GM23338 (cell line): ENCODE results near the gene KBTBD6. TPM values are rescaled to one million over a fixed set of nuclear protein-coding genes. Genes with fewer than 3 reads are reported as not detected.

Experiments used
- ATAC-seq: fragments of 200-7000 bp; cut with Tn5 transposase; 3 replicates; pipeline ENCODE4 v1.9.1; 2020
- DNase-seq: peaks from one replicate; pipeline ENCODE4 v3.0.0-alpha.2; 2015; ENCODE audit warnings: low spot score
- H2AFZ ChIP-seq: fragments of 200-600 bp; sonication (generic); 2 replicates; pipeline ENCODE4 v1.8.0; 2016; ENCODE audit warnings: antibody characterized with exemption, mild to moderate bottlenecking, moderate library complexity
- H3F3A ChIP-seq: fragments of 200-600 bp; sonication (generic); replicated peaks from 2 replicates; pipeline ENCODE4 v1.8.0; 2017; ENCODE audit warnings: antibody characterized with exemption, mixed run types, low read depth
- H3K27ac ChIP-seq: fragments of 200-600 bp; sonication (generic); 2 replicates; pipeline ENCODE4 v1.6.1; 2016; ENCODE audit warnings: low read depth
- H3K27me3 ChIP-seq: fragments of 200-600 bp; sonication (generic); 2 replicates; pipeline ENCODE4 v1.8.0; 2016; ENCODE audit warnings: mild to moderate bottlenecking, mixed run types, moderate library complexity; ENCODE audit not compliant: insufficient read depth
- H3K36me3 ChIP-seq: fragments of 200-600 bp; sonication (generic); 2 replicates; pipeline ENCODE4 v1.8.0; 2016; ENCODE audit warnings: mild to moderate bottlenecking; ENCODE audit not compliant: insufficient read depth
- H3K4me1 ChIP-seq: fragments of 200-600 bp; sonication (generic); 2 replicates; pipeline ENCODE4 v1.8.0; 2016; ENCODE audit warnings: mild to moderate bottlenecking, moderate library complexity; ENCODE audit not compliant: insufficient read depth
- H3K4me2 ChIP-seq: fragments of 200-600 bp; sonication (generic); 2 replicates; pipeline ENCODE4 v1.7.1; 2017; ENCODE audit warnings: mixed run types
- H3K4me3 ChIP-seq: fragments of 200-600 bp; sonication (generic); 2 replicates; pipeline ENCODE4 v1.6.1; 2016; ENCODE audit warnings: mixed run types
- H3K79me2 ChIP-seq: fragments of 200-600 bp; sonication (generic); replicated peaks from 2 replicates; pipeline ENCODE4 v1.8.0; 2017; ENCODE audit warnings: mild to moderate bottlenecking; ENCODE audit not compliant: insufficient read depth
- H3K9me2 ChIP-seq: fragments of 200-600 bp; sonication (generic); 2 replicates; pipeline ENCODE4 v1.8.0; 2017; ENCODE audit not compliant: insufficient read depth
- H4K20me1 ChIP-seq: fragments of 200-600 bp; sonication (generic); replicated peaks from 2 replicates; pipeline ENCODE4 v1.8.0; 2017; ENCODE audit warnings: mild to moderate bottlenecking; ENCODE audit not compliant: insufficient read depth
- H3K27ac Mint-ChIP-seq: 2 replicates; pipeline ENCODE4 v1.8.0; 2020; ENCODE audit warnings: inconsistent platforms, mild to moderate bottlenecking, moderate library complexity, mixed read lengths
- H3K27me3 Mint-ChIP-seq: 3 replicates; pipeline ENCODE4 v1.8.0; 2022; ENCODE audit warnings: low read depth, mild to moderate bottlenecking, moderate library complexity, mixed read lengths, inconsistent platforms; ENCODE audit not compliant: insufficient read depth, poor library complexity
- H3K36me3 Mint-ChIP-seq: 3 replicates; pipeline ENCODE4 v1.8.0; 2021; ENCODE audit warnings: low read depth, mild to moderate bottlenecking, inconsistent platforms, moderate library complexity, mixed read lengths
- H3K4me1 Mint-ChIP-seq: 3 replicates; pipeline ENCODE4 v1.8.0; 2020; ENCODE audit warnings: mild to moderate bottlenecking, inconsistent platforms, mixed read lengths
- H3K4me3 Mint-ChIP-seq: 3 replicates; pipeline ENCODE4 v1.8.0; 2021; ENCODE audit warnings: moderate library complexity, mild to moderate bottlenecking, inconsistent platforms, mixed read lengths
- H3K9me3 Mint-ChIP-seq: 3 replicates; pipeline ENCODE4 v1.8.0; 2020; ENCODE audit warnings: moderate library complexity, mild to moderate bottlenecking, inconsistent platforms, mixed read lengths
- CREB1 ChIP-seq: fragments of 250-450 bp; sonication (Bioruptor Pico); IDR thresholded peaks from 2 replicates; pipeline ENCODE4 v1.5.0; 2020; ENCODE audit warnings: low read depth, mild to moderate bottlenecking, moderate library complexity
- CTCF ChIP-seq, 2 experiments: fragments of 200-600 bp in 1 of 2; sonication (generic) in 1 of 2; conservative IDR thresholded peaks; 2 replicates each; pipeline versions ENCODE4 v1.5.1 to v1.6.1; 2016 to 2017; ENCODE audit warnings: antibody characterized with exemption in 2 of 2, low read depth in 2 of 2, mild to moderate bottlenecking in 2 of 2, moderate library complexity in 1 of 2
- ETS1 ChIP-seq: IDR thresholded peaks from 2 replicates; pipeline ENCODE4 v1.6.1; 2016; ENCODE audit warnings: antibody characterized with exemption
- EZH2 ChIP-seq: fragments of 200-600 bp; sonication (generic); IDR thresholded peaks from one replicate; pipeline ENCODE4 v1.8.0; 2017; ENCODE audit warnings: antibody characterized with exemption, mild to moderate bottlenecking, low read depth; ENCODE audit not compliant: unreplicated experiment
- EZH2phosphoT487 ChIP-seq: fragments of 200-600 bp; sonication (generic); IDR thresholded peaks from one replicate; pipeline ENCODE4 v1.8.1; 2018; ENCODE audit warnings: antibody characterized with exemption; ENCODE audit not compliant: unreplicated experiment
- JUNB ChIP-seq: IDR thresholded peaks from one replicate; pipeline ENCODE4 v1.6.1; 2016; ENCODE audit warnings: antibody characterized with exemption; ENCODE audit not compliant: unreplicated experiment
- NANOG ChIP-seq: IDR thresholded peaks from 2 replicates; pipeline ENCODE4 v1.6.1; 2016; ENCODE audit warnings: antibody characterized with exemption, borderline replicate concordance
- POLR2AphosphoS5 ChIP-seq: IDR thresholded peaks from 2 replicates; pipeline ENCODE4 v1.6.1; 2016; ENCODE audit warnings: antibody characterized with exemption, low read depth
- REST ChIP-seq: IDR thresholded peaks from one replicate; pipeline ENCODE4 v1.6.1; 2018; ENCODE audit warnings: antibody characterized with exemption; ENCODE audit not compliant: unreplicated experiment
- STAT1 ChIP-seq: IDR thresholded peaks from one replicate; pipeline ENCODE4 v1.6.1; 2016; ENCODE audit warnings: antibody characterized with exemption; ENCODE audit not compliant: unreplicated experiment
- ZNF114 ChIP-seq: fragments of 250-450 bp; sonication (Bioruptor Pico); IDR thresholded peaks from 2 replicates; pipeline ENCODE4 v1.5.0; 2020; ENCODE audit warnings: mild to moderate bottlenecking, moderate library complexity
- ZNF331 ChIP-seq: fragments of 250-450 bp; sonication (Bioruptor Pico); IDR thresholded peaks from 2 replicates; pipeline ENCODE4 v1.5.0; 2020; ENCODE audit warnings: low read depth, mild to moderate bottlenecking, moderate library complexity
- ZNF462 ChIP-seq: fragments of 250-450 bp; sonication (Bioruptor Pico); IDR thresholded peaks from 2 replicates; pipeline ENCODE4 v1.5.0; 2020; ENCODE audit warnings: mild to moderate bottlenecking, moderate library complexity
- long read RNA-seq: library from polyadenylated mRNA; unstranded; transcript quantifications from one replicate; pipeline ENCODE4 v2.0.0, GENCODE V29; 2020; ENCODE audit not compliant: unreplicated experiment
- polyA plus RNA-seq: library from polyadenylated mRNA; unstranded; fragments of >200 nt; fragmentation: Nextera tagmentation; extraction: Ambion mirVana; gene quantifications from 2 replicates; pipeline ENCODE4 v1.2.1, GENCODE V29; 2016
- total RNA-seq: library from RNA; depleted of rRNA; stranded (reverse); fragments of >200 nt; shearing (Covaris generic); gene quantifications from 2 replicates; pipeline ENCODE4 v1.2.3, GENCODE V29; 2014; rRNA removed

KBTBD6 gene
- 12.5 and 13.5 TPM in 2 replicates for total RNA-seq
- 4.9 and 5.7 TPM in 2 replicates for polyA plus RNA-seq
- long read RNA-seq, full-length matches to known transcripts, result 4 of 4 reads
- long read RNA-seq, partial matches to known transcripts, result 0 of 4 reads
- long read RNA-seq, other reads (novel, unspliced or antisense), result 0 of 4 reads

GRCh38 chr13:41132512-41133152, at the start of gene KBTBD6:
Gene KBTBD6 (minus strand): TSS chr13:41132802. CDS start chr13:41132511, 291 bp downstream.
- H3K27ac Mint-ChIP-seq, result peak within 1 kb of the TSS; percentile 99
- H3K9me3 Mint-ChIP-seq, result no peaks in the 10 kb centered on the region
- peaks cover 9% of the 10 kb centered on the region for H3K27me3 Mint-ChIP-seq
- H3K4me2 ChIP-seq, result peak within 1 kb of the TSS; percentile 81
- H3K27me3 ChIP-seq, result no peaks in the 10 kb centered on the region
- ATAC-seq, result peak; percentile 98
- H3F3A ChIP-seq, result no peaks in the 10 kb centered on the region
- no peaks in the 10 kb centered on the region for H3K36me3 ChIP-seq
- peak within 1 kb of the TSS; percentile 59 for H3K4me3 ChIP-seq
- no peak within 1 kb of the TSS for H2AFZ ChIP-seq
- peak; percentile 99 for DNase-seq
- peak within 1 kb of the TSS; percentile 97 for H3K4me3 Mint-ChIP-seq
- H4K20me1 ChIP-seq, result no peaks in the 10 kb centered on the region; the same call in 1 of the 2 replicates
- peaks cover 39% of the 10 kb centered on the region for H3K79me2 ChIP-seq
- peaks cover 32% of the 10 kb centered on the region for H3K4me1 Mint-ChIP-seq
- H3K9me2 ChIP-seq, result no peaks in the 10 kb centered on the region; the same call in 1 of the 2 replicates
- peaks cover 17% of the 10 kb centered on the region for H3K4me1 ChIP-seq
- H3K27ac ChIP-seq, result no peak within 1 kb of the TSS
- peaks cover 19% of the 10 kb centered on the region for H3K36me3 Mint-ChIP-seq
- peak; percentile 100 for TF ChIP-seq ETS1
- TF ChIP-seq EZH2phosphoT487, result no peak
- no peak for TF ChIP-seq STAT1
- no peak for TF ChIP-seq ZNF462 (CRISPR knock-in tag)
- peak; percentile 93 for TF ChIP-seq CREB1
- no peak for TF ChIP-seq EZH2
- TF ChIP-seq NANOG, result 0 out of 2 replicates have a peak, but pooled peaks have one; percentile 18
- TF ChIP-seq POLR2AphosphoS5, result peak; percentile 96
- no peak for TF ChIP-seq ZNF114 (CRISPR knock-in tag)
- TF ChIP-seq CTCF (conservative IDR thresholded peaks at IDR 0.05; ENCODE audit: low read depth in 2 of 2), result no peak
- TF ChIP-seq ZNF331 (CRISPR knock-in tag), result no peak
- no peak for TF ChIP-seq REST
- no peak for TF ChIP-seq JUNB
